IMR-90 (cell line): Measurements from ENCODE around the gene SPATA32. TPM values are rescaled to one million over a fixed set of nuclear protein-coding genes. Genes with fewer than 3 reads are reported as not detected.

Source experiments
- ATAC-seq: fragments of 200-7000 bp; cut with Tn5 transposase; 2 replicates; pipeline ENCODE4 v1.9.1; 2020; ENCODE audit warnings: low read depth, mild to moderate bottlenecking, moderate library complexity
- BruUV-seq: library from RNA; stranded (reverse); fragments of 400-500 nt; replicated peaks from 2 replicates; lab custom pipeline; 2021; lab: Mats Ljungman, UMichigan
- CTCF ChIA-PET: fragments of 300-600 bp; formaldehyde crosslinking; extraction: SDS; loops from one replicate; lab custom pipeline; 2021; ENCODE audit warnings: antibody characterized with exemption; lab: Yijun Ruan, JAX
- POLR2A ChIA-PET: fragments of 300-600 bp; sonication (Branson Sonifier 250); formaldehyde crosslinking; loops from one replicate; lab custom pipeline; 2022; ENCODE audit warnings: antibody characterized with exemption; ENCODE audit not compliant: unreplicated experiment; lab: Charles Lee
- DNase-seq: peaks from one replicate; pipeline ENCODE4 v3.0.0; 2013
- H2AFZ ChIP-seq: replicated peaks from 2 replicates; pipeline ENCODE3; 2013; ENCODE audit warnings: low read length, mild to moderate bottlenecking; ENCODE audit not compliant: poor library complexity
- H2AK5ac ChIP-seq: 2 replicates; pipeline ENCODE4 v1.6.1; 2013; ENCODE audit warnings: low read depth, low read length, inconsistent platforms
- H2AK9ac ChIP-seq: replicated peaks from 2 replicates; pipeline ENCODE3; 2013; ENCODE audit warnings: mild to moderate bottlenecking, low read depth, low read length, moderate library complexity; ENCODE audit not compliant: poor library complexity
- H2BK120ac ChIP-seq: 2 replicates; pipeline ENCODE4 v1.6.1; 2013; ENCODE audit warnings: low read depth, low read length, inconsistent platforms
- H2BK15ac ChIP-seq: 3 replicates; pipeline ENCODE4 v1.6.1; 2013; ENCODE audit warnings: low read depth, low read length, inconsistent platforms
- H2BK20ac ChIP-seq: 2 replicates; pipeline ENCODE4 v1.6.1; 2013; ENCODE audit warnings: low read depth, mild to moderate bottlenecking, inconsistent platforms, low read length, moderate library complexity
- H2BK5ac ChIP-seq: 2 replicates; pipeline ENCODE4 v1.6.1; 2013; ENCODE audit warnings: mild to moderate bottlenecking, low read depth, low read length, inconsistent platforms; ENCODE audit not compliant: poor library complexity, severe bottlenecking
- H3K14ac ChIP-seq: replicated peaks from 2 replicates; pipeline ENCODE4 v1.6.1; 2013; ENCODE audit warnings: low read depth, low read length, inconsistent platforms
- H3K18ac ChIP-seq: 2 replicates; pipeline ENCODE4 v1.6.1; 2013; ENCODE audit warnings: low read depth, low read length, control low read depth
- H3K23ac ChIP-seq: 2 replicates; pipeline ENCODE4 v1.6.1; 2013; ENCODE audit warnings: low read depth, low read length, inconsistent platforms
- H3K27ac ChIP-seq: 2 replicates; pipeline ENCODE4 v1.5.1; 2013; ENCODE audit warnings: mild to moderate bottlenecking, control low read depth, low read length; ENCODE audit not compliant: insufficient read depth
- H3K27me3 ChIP-seq: 2 replicates; pipeline ENCODE4 v1.6.1; 2013; ENCODE audit warnings: low read length; ENCODE audit not compliant: control insufficient read depth, insufficient read depth
- H3K36me3 ChIP-seq: 2 replicates; pipeline ENCODE4 v1.6.1; 2013; ENCODE audit warnings: low read length, mixed read lengths; ENCODE audit not compliant: control insufficient read depth, insufficient read depth
- H3K4ac ChIP-seq: 2 replicates; pipeline ENCODE4 v1.6.1; 2013; ENCODE audit warnings: low read depth, low read length, inconsistent platforms
- H3K4me1 ChIP-seq: 2 replicates; pipeline ENCODE4 v1.6.1; 2013; ENCODE audit warnings: low read length, mixed read lengths; ENCODE audit not compliant: control insufficient read depth, insufficient read depth
- H3K4me2 ChIP-seq: 2 replicates; pipeline ENCODE4 v1.6.1; 2013; ENCODE audit warnings: low read depth, mild to moderate bottlenecking, control low read depth, low read length, moderate library complexity
- H3K4me3 ChIP-seq: 2 replicates; pipeline ENCODE4 v1.5.1; 2013; ENCODE audit warnings: low read depth, mild to moderate bottlenecking, control low read depth, low read length, moderate library complexity; ENCODE audit not compliant: insufficient read depth
- H3K56ac ChIP-seq: 2 replicates; pipeline ENCODE4 v1.6.1; 2013; ENCODE audit warnings: low read length, inconsistent platforms; ENCODE audit not compliant: insufficient read depth; ENCODE audit errors: extremely low read depth
- H3K79me1 ChIP-seq, 2 experiments: 2 replicates each; pipeline ENCODE4 v1.6.1; 2013; ENCODE audit warnings: low read length in 2 of 2, inconsistent platforms in 1 of 2, low read depth in 1 of 2
- H3K9ac ChIP-seq: 2 replicates; pipeline ENCODE4 v1.6.1; 2013; ENCODE audit warnings: low read depth, low read length, control low read depth
- H3K9me1 ChIP-seq: 2 replicates; pipeline ENCODE4 v1.6.1; 2013; ENCODE audit warnings: low read length, inconsistent platforms; ENCODE audit not compliant: insufficient read depth
- H3K9me3 ChIP-seq: 2 replicates; pipeline ENCODE4 v1.6.1; 2013; ENCODE audit warnings: low read length; ENCODE audit not compliant: control insufficient read depth, insufficient read depth
- H4K20me1 ChIP-seq: 2 replicates; pipeline ENCODE4 v1.6.1; 2013; ENCODE audit warnings: low read length, inconsistent platforms; ENCODE audit not compliant: insufficient read depth
- H4K5ac ChIP-seq: 2 replicates; pipeline ENCODE4 v1.6.1; 2013; ENCODE audit warnings: mild to moderate bottlenecking, low read depth, low read length, control low read depth
- H4K8ac ChIP-seq, 2 experiments: 2 replicates each; pipeline ENCODE4 v1.6.1; 2013; ENCODE audit warnings: low read depth in 2 of 2, low read length in 2 of 2, control low read depth in 1 of 2, inconsistent platforms in 1 of 2
- H4K91ac ChIP-seq: 2 replicates; pipeline ENCODE4 v1.6.1; 2013; ENCODE audit warnings: low read depth, low read length, inconsistent platforms; ENCODE audit not compliant: insufficient read depth
- CHD1 ChIP-seq: IDR thresholded peaks from 2 replicates; pipeline ENCODE4 v1.6.1; 2012; ENCODE audit warnings: low read depth, low read length, improper control_type of control experiment
- WGBS, 2 experiments: methylation state at CpG; one replicate each; pipeline versions ENCODE4 v1.1.5 to v1.1.7; 2013; ENCODE audit warnings: missing lambda C conversion rate in 2 of 2; ENCODE audit not compliant: insufficient read length in 1 of 2; ENCODE audit errors: extremely low coverage in 2 of 2; 5-methylcytosine and 5-hydroxymethylcytosine counted together
- dilution Hi-C: fragments of 300-500 bp; cut with HindIII; formaldehyde crosslinking; loops from one replicate; pipeline ENCODE4 v1.14.3; 2018; ENCODE audit warnings: low sequenced_read_pairs; ENCODE audit not compliant: unreplicated experiment
- in situ Hi-C: fragments of 300-500 bp; cut with MboI; formaldehyde crosslinking; loops from 3 replicates; pipeline ENCODE4 v1.14.3; 2019; ENCODE audit warnings: low sequenced_read_pairs, inconsistent platforms, mixed read lengths
- intact Hi-C: fragments of 100-400 bp; cut with micrococcal nuclease; formaldehyde crosslinking; loops from 2 replicates; pipeline ENCODE4 v1.10.0; 2022
- polyA plus RNA-seq, 3 experiments: library from polyadenylated mRNA; depleted of rRNA; stranded (reverse); fragments of >200 nt; gene quantifications; 2 replicates each; pipeline ENCODE4 v1.2.3, GENCODE V29; 2012; ENCODE audit warnings: low replicate concordance in 1 of 3
- total RNA-seq: library from RNA; depleted of rRNA; stranded (reverse); fragments of >200 nt; gene quantifications from 2 replicates; pipeline ENCODE4 v1.2.3, GENCODE V29; 2012
- TF ChIP-seq, protein P1 (sequence below): conservative IDR thresholded peaks from 2 replicates; pipeline ENCODE4 v1.5.1; 2012; ENCODE audit warnings: mild to moderate bottlenecking, low read depth, low read length, improper control_type of control experiment

The SPATA32 gene
- total and polyA plus RNA-seq, 2 of the 4 experiments (the other 2 are of a cell fraction), result 0.18 TPM; not detected in 1

DNA sequence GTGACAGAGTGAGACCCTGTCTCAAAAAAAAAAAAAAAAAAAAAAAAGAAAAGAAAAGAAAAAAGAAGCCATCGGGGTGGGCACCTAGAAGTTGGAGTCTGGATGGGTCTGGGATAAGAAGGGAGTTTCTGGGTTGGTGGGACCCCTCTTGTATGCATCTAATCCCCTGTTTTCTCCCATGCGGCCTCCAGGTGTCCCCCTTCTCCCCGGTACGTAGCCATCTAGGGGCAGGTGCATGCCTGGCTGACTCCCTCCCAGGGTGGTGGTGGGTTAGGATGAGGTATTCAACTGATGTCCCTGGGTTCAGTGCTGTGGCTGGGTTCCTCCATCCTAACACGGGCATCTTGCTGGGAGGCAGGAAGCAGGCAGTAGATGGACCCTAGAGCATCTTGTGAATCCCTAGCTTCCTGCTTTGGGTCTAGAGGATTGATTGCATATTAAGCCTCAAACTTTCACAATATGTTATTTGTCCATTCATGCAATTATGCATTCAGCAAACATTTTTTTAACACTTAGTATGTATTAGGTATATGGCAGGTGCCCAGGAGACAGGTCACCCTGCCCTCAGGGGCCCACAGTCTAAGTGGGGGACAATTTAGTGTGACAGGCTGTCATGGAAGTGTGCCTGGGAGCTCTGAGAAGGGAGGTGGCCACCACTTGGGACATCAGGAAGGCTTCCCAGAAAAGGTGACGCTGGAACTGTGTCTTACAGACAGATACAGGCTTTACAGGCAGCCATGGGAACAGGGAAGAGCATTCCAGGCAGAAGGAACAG is 27.1 kb downstream of the SPATA32 start:
- Histone ChIP-seq H3K56ac (no peak overlapping the region), H3K79me1 (peaks cover 0 to 2% of the 10 kb centered on the region in 2 experiments; a peak in 1 of 4 replicates), H3K4me2 (no peak overlapping the region), H3K4ac (no peak overlapping the region), H3K27ac (no peak overlapping the region), H4K91ac (no peak overlapping the region), H3K27me3 (no peaks in the 10 kb centered on the region), H3K4me1 (peaks cover 15% of the 10 kb centered on the region), H2BK15ac (no peak overlapping the region), H3K36me3 (peaks cover 5% of the 10 kb centered on the region; the same call in 1 of the 2 replicates), H2AK9ac (no peak overlapping the region), H2BK5ac (no peak overlapping the region), H4K5ac (no peak overlapping the region), H3K9me3 (no peaks in the 10 kb centered on the region), H3K9me1 (peaks cover 11% of the 10 kb centered on the region; the same call in 1 of the 2 replicates), H4K8ac (no peak overlapping the region), H3K23ac (no peak overlapping the region), H3K18ac (no peak overlapping the region), H3K14ac (no peak overlapping the region), H3K9ac (no peak overlapping the region), H3K4me3 (no peak overlapping the region), H2AFZ (no peak overlapping the region), H2BK20ac (no peak overlapping the region), H4K20me1 (no peaks in the 10 kb centered on the region), H2AK5ac (no peak overlapping the region), H2BK120ac (no peak overlapping the region)
- ChIA-PET POLR2A (no interaction called here), CTCF (interaction anchor here (0.7 to 1.9 kb wide), 3 partner anchors 16 to 136 kb away, joined by 3 to 7 read pairs (median 3); no protein-coding TSS in a partner anchor)
- DNase-seq (no peak), ATAC-seq (no peak)
- dilution Hi-C loops (no loop called here), intact Hi-C loops (loop anchor here (1.0 kb wide), 1 partner anchor 16 kb away; no protein-coding TSS in a partner anchor), in situ Hi-C loops (no loop called here)
- BruUV-seq, result no TSS peak
- no CpG with 5 or more reads among the region's 6 CpGs for WGBS, 2 experiments
- TF ChIP-seq, protein P1, sequence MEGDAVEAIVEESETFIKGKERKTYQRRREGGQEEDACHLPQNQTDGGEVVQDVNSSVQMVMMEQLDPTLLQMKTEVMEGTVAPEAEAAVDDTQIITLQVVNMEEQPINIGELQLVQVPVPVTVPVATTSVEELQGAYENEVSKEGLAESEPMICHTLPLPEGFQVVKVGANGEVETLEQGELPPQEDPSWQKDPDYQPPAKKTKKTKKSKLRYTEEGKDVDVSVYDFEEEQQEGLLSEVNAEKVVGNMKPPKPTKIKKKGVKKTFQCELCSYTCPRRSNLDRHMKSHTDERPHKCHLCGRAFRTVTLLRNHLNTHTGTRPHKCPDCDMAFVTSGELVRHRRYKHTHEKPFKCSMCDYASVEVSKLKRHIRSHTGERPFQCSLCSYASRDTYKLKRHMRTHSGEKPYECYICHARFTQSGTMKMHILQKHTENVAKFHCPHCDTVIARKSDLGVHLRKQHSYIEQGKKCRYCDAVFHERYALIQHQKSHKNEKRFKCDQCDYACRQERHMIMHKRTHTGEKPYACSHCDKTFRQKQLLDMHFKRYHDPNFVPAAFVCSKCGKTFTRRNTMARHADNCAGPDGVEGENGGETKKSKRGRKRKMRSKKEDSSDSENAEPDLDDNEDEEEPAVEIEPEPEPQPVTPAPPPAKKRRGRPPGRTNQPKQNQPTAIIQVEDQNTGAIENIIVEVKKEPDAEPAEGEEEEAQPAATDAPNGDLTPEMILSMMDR, result 0 out of 2 replicates have a peak, but pooled peaks have one; percentile 11
- no peak for TF ChIP-seq CHD1
